Activated naive CD8-positive, alpha-beta T cell (primary cell): Measurements from ENCODE around the gene EDAR.

Source experiments
- H3K27ac Mint-ChIP-seq: one replicate; pipeline ENCODE4 v1.8.0; 2021; ENCODE audit warnings: mixed read lengths
- H3K27me3 Mint-ChIP-seq: one replicate; pipeline ENCODE4 v1.8.0; 2021; ENCODE audit warnings: mixed read lengths
- H3K36me3 Mint-ChIP-seq: one replicate; pipeline ENCODE4 v1.8.0; 2021; ENCODE audit warnings: mixed read lengths
- H3K4me1 Mint-ChIP-seq: one replicate; pipeline ENCODE4 v1.8.0; 2021; ENCODE audit warnings: low read depth, mixed read lengths
- H3K4me3 Mint-ChIP-seq: one replicate; pipeline ENCODE4 v1.8.0; 2021; ENCODE audit warnings: mild to moderate bottlenecking, mixed read lengths
- H3K9me3 Mint-ChIP-seq: one replicate; pipeline ENCODE4 v1.8.0; 2021; ENCODE audit warnings: low read depth, mixed read lengths

EDAR gene

DNA sequence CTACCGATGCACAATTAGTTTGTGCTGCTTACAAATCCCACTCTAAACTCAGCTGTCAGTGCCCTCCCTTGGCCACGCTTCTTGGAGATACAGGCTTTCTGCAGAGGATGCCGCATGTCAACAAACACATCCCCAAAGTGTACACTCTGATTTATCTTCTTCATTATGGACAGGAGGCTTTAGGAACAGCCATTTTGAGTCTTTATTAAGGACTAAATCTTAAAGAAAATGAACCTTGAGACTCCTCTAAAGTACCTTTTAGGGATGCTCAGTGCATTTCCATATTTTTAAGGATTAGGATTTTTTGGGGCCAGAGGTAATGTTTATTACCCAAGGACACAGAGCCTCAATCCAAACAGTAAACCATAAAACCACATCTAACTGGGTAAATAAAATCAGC, 6.0 kb downstream of the EDAR start:
- H3K36me3 Mint-ChIP-seq: no peaks in the 10 kb centered on the region
- H3K9me3 Mint-ChIP-seq: no peaks in the 10 kb centered on the region
- H3K27me3 Mint-ChIP-seq: no peaks in the 10 kb centered on the region
- H3K27ac Mint-ChIP-seq: no peak overlapping the region
- H3K4me1 Mint-ChIP-seq: peaks cover 64% of the 10 kb centered on the region
- H3K4me3 Mint-ChIP-seq: peak overlapping the region; percentile 30

GRCh38 chr2:108982259-108982679, 6.8 kb downstream of the EDAR start:
- H3K36me3 Mint-ChIP-seq: no peaks in the 10 kb centered on the region
- peaks cover 58% of the 10 kb centered on the region for H3K4me1 Mint-ChIP-seq
- no peak overlapping the region for H3K4me3 Mint-ChIP-seq
- no peaks in the 10 kb centered on the region for H3K27me3 Mint-ChIP-seq
- no peak overlapping the region for H3K27ac Mint-ChIP-seq
- no peaks in the 10 kb centered on the region for H3K9me3 Mint-ChIP-seq

DNA sequence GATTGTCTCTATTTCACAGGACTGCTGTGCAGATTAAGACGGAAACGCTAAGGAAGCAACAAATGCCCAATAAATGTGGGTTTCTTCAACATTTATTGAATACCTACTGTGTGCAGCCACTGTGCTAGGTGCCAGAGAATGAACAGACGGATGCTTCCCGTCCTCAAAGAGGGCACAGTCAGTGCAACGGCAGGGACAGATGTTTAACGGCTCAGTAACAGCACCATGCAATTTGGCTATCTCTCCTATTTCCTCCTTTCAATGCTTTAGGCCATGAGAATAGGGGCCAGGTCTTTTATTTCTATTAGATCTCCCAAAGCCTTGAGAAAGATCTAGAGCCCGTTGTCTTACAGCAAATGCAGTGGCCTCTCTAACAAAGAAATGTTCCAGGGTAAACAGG, 7.2 kb downstream of the EDAR start:
- H3K4me1 Mint-ChIP-seq: peaks cover 54% of the 10 kb centered on the region

DNA sequence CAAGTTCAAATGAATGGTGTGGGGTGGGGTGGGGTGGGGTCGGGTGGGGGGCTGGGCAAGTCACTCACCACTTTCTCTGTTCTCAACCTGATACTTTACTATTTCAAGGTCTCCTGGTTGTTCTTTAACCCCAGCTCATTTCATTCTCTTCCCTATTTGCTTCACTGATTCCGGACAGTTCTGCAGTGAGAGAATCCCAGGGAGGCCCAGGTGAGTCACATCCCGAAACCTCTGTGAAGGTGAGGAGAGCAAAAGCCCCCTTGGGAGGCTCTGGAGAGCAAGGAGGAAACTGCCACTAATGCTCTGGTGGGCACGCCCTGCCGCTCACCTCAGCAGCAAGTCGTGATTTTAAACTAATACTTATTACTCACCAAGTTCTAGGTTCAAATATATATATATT, 8.9 kb downstream of the EDAR start:
- H3K36me3 Mint-ChIP-seq: no peaks in the 10 kb centered on the region
- no peaks in the 10 kb centered on the region for H3K9me3 Mint-ChIP-seq
- no peaks in the 10 kb centered on the region for H3K27me3 Mint-ChIP-seq
- H3K4me1 Mint-ChIP-seq: peaks cover 45% of the 10 kb centered on the region
- no peak overlapping the region for H3K4me3 Mint-ChIP-seq
- no peak overlapping the region for H3K27ac Mint-ChIP-seq

More for the DNA sequence above, 7.2 kb downstream of the EDAR start:
- no peaks in the 10 kb centered on the region for H3K9me3 Mint-ChIP-seq
- no peak overlapping the region for H3K27ac Mint-ChIP-seq
- H3K27me3 Mint-ChIP-seq: no peaks in the 10 kb centered on the region
- H3K36me3 Mint-ChIP-seq: no peaks in the 10 kb centered on the region
- no peak overlapping the region for H3K4me3 Mint-ChIP-seq

GRCh38 chr2:108979461-108979860, 9.6 kb downstream of the EDAR start:
- no peak overlapping the region for H3K27ac Mint-ChIP-seq
- H3K4me1 Mint-ChIP-seq: peaks cover 48% of the 10 kb centered on the region
- H3K4me3 Mint-ChIP-seq: no peak overlapping the region

DNA sequence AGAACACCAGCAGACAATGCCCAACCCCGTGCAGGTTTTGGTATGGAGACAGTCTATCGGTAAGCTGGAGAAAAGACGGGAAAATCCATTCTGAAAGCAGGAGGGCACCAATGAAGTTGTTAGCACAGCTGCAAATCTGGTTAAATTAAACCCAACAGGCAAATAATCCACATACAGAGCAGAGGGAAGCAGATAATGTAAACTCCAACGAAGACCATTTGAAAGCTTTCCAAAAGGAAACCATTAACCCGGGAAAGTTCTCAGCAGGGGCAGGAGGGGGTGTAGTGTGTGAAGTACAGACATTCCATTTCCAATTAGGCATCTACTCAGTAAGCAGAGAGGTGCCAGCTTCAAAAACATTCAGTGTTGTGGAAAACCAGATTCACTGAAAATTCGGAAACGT, 10.3 kb downstream of the EDAR start:
- no peak overlapping the region for H3K4me3 Mint-ChIP-seq
- H3K4me1 Mint-ChIP-seq: peaks cover 48% of the 10 kb centered on the region
- H3K27ac Mint-ChIP-seq: no peak overlapping the region
- no peaks in the 10 kb centered on the region for H3K36me3 Mint-ChIP-seq
- H3K27me3 Mint-ChIP-seq: no peaks in the 10 kb centered on the region
- H3K9me3 Mint-ChIP-seq: no peaks in the 10 kb centered on the region

More at GRCh38 chr2:108979461-108979860, 9.6 kb downstream of the EDAR start:
- H3K36me3 Mint-ChIP-seq: no peaks in the 10 kb centered on the region
- H3K9me3 Mint-ChIP-seq: no peaks in the 10 kb centered on the region
- H3K27me3 Mint-ChIP-seq: no peaks in the 10 kb centered on the region

DNA sequence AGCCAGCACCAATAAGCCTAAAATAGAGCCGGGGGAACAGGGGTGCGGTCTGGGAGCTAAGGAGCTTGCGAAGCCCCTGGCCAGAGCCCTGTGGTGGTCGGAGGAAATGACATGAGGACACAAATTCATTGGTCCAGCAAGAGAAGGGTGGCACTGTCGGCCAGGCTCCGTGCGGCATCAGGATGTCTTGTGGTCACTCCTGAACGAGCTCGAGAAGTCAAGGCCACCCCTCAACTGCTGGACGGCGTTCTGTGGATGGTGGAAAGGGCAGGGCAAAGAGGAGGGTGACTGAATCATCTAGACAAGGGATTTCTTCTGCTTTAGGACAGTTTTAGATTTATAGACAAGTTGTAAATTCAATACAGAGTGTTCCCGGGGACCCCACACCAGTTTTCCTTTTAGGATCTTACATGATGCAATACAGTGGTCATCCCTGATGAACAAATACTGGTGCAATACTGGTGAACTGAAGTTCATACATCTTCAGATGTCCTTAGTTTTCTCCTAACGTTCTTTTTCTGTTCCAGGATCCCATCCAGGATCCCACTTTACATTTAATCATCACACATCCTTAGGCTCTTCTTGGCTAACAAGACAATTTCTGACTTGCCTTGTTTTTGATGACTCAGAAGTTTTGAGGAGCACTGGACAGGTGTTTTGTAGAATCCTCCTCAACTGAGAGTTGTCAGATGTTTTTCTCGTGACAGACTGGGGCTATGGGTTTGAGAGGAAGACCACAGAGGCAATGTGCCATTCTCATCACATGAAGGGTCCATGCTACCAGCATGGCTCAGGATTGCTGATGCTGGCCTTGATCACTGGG, 13.2 kb downstream of the EDAR start:
- Mint-ChIP-seq H3K36me3 (no peaks in the 10 kb centered on the region), H3K4me1 (peaks cover 36% of the 10 kb centered on the region), H3K9me3 (no peaks in the 10 kb centered on the region), H3K27ac (no peak overlapping the region), H3K27me3 (no peaks in the 10 kb centered on the region), H3K4me3 (no peak overlapping the region)

GRCh38 chr2:108974674-108975073, 14.3 kb downstream of the EDAR start:
- no peaks in the 10 kb centered on the region for H3K36me3 Mint-ChIP-seq
- H3K27me3 Mint-ChIP-seq: no peaks in the 10 kb centered on the region
- no peak overlapping the region for H3K4me3 Mint-ChIP-seq
- peaks cover 42% of the 10 kb centered on the region for H3K4me1 Mint-ChIP-seq
- H3K27ac Mint-ChIP-seq: no peak overlapping the region
- no peaks in the 10 kb centered on the region for H3K9me3 Mint-ChIP-seq

DNA sequence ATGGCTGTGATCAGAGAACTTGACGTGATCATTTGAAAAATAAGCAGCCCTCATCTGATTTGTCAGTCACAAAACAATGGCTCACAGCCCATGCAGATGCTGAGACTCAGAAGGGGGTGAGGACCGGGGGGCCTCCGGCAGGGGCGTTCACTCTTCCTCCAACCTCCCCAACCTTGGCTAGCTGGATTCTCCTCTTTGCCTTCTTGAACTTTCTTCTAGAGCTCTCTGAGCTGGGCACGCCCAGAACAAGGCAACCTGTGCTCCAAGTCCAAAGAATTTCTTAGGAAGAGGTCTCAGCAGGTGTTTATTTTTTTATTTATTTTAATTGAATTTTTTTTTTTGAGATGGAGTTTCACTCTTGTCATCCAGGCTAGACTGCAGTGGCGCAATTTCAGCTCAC, 16.4 kb downstream of the EDAR start:
- no peaks in the 10 kb centered on the region for H3K36me3 Mint-ChIP-seq
- H3K9me3 Mint-ChIP-seq: no peaks in the 10 kb centered on the region
- no peaks in the 10 kb centered on the region for H3K27me3 Mint-ChIP-seq
- H3K27ac Mint-ChIP-seq: no peak overlapping the region
- H3K4me3 Mint-ChIP-seq: no peak overlapping the region
- H3K4me1 Mint-ChIP-seq: peaks cover 57% of the 10 kb centered on the region

DNA sequence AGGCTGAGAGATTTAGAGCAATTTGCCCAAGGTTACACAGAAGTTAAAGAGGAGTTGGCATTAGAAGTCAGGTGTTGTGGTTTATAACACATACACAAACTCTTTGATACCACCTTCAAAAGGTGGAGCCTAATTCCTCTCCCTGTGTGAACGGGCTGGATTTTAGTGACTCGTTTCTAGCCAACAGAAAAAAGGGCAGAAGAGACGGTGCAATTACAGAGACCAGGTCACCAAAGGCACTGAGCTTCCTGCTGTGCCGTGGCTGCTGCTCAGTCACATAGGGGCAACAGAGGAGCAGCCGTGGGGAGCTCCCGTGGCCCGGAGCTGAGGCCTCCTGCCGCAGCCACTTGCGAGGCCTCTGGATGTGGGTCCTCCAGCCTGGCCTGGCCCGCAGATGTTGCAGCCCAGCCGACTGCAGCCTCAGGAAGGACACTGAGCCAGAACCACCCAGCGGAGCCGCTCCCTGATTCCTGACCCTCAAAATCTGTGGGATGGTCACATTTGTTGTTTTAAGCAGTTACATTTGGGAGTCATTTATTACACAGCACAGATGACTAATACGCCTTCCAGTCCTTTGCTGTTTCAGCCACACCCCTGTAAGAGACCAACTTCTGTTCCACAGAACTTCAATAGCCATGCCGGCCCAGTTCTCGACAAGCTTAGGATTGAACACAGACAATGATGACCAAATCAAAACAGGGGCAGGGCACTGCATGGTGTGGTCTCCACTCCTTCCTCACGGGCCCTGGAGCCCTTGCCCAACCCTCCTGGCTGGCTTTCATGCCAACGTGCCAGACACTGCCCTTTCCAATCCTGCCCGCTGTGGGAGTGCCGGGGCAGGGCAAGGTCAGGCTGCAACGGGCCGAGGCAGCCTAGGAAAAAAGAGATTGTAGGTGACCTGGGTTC, 17.1 kb downstream of the EDAR start:
- H3K27ac Mint-ChIP-seq: no peak overlapping the region
- H3K4me3 Mint-ChIP-seq: no peak overlapping the region
- no peaks in the 10 kb centered on the region for H3K36me3 Mint-ChIP-seq
- H3K9me3 Mint-ChIP-seq: no peaks in the 10 kb centered on the region
- no peaks in the 10 kb centered on the region for H3K27me3 Mint-ChIP-seq
- H3K4me1 Mint-ChIP-seq: peaks cover 64% of the 10 kb centered on the region

DNA sequence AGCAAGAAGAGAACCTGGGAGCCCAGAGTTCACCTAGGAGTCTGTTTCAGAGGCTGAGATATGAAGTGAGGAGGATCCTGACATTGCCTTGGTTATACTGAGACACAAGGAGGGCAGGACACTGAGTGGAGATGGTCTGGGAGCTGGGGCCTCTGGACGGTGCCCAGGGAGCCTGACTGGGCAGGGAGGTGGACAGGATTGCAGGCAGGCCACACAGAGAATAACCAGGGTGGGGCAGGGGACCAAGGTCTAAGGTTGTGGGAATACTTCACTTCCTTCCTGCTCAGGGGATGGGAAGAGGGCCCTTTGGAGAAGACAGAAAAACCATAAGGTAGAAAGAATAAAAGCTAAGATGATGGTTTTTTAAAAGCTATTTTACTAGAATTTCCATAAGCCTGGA, 18.7 kb downstream of the EDAR start:
- Mint-ChIP-seq H3K4me1 (peaks cover 73% of the 10 kb centered on the region), H3K27ac (no peak overlapping the region), H3K4me3 (no peak overlapping the region), H3K27me3 (no peaks in the 10 kb centered on the region), H3K36me3 (no peaks in the 10 kb centered on the region), H3K9me3 (no peaks in the 10 kb centered on the region)

GRCh38 chr2:108969856-108970255, 19.2 kb downstream of the EDAR start:
- no peaks in the 10 kb centered on the region for H3K9me3 Mint-ChIP-seq
- no peak overlapping the region for H3K27ac Mint-ChIP-seq
- H3K27me3 Mint-ChIP-seq: no peaks in the 10 kb centered on the region
- no peaks in the 10 kb centered on the region for H3K36me3 Mint-ChIP-seq
- no peak overlapping the region for H3K4me3 Mint-ChIP-seq
- H3K4me1 Mint-ChIP-seq: peaks cover 77% of the 10 kb centered on the region

GRCh38 chr2:108968619-108969018, 20.4 kb downstream of the EDAR start:
- Mint-ChIP-seq H3K4me3 (no peak overlapping the region), H3K4me1 (peaks cover 83% of the 10 kb centered on the region), H3K27ac (no peak overlapping the region), H3K27me3 (no peaks in the 10 kb centered on the region), H3K9me3 (no peaks in the 10 kb centered on the region), H3K36me3 (no peaks in the 10 kb centered on the region)

- Mint-ChIP-seq H3K27ac (peak overlapping the region; percentile 13), H3K9me3 (no peaks in the 10 kb centered on the region), H3K36me3 (no peaks in the 10 kb centered on the region), H3K4me3 (peak overlapping the region; percentile 12), H3K4me1 (peaks cover 91% of the 10 kb centered on the region), H3K27me3 (no peaks in the 10 kb centered on the region)
Measured at GRCh38 chr2:108967757-108968156, 21.3 kb downstream of the EDAR start.

DNA sequence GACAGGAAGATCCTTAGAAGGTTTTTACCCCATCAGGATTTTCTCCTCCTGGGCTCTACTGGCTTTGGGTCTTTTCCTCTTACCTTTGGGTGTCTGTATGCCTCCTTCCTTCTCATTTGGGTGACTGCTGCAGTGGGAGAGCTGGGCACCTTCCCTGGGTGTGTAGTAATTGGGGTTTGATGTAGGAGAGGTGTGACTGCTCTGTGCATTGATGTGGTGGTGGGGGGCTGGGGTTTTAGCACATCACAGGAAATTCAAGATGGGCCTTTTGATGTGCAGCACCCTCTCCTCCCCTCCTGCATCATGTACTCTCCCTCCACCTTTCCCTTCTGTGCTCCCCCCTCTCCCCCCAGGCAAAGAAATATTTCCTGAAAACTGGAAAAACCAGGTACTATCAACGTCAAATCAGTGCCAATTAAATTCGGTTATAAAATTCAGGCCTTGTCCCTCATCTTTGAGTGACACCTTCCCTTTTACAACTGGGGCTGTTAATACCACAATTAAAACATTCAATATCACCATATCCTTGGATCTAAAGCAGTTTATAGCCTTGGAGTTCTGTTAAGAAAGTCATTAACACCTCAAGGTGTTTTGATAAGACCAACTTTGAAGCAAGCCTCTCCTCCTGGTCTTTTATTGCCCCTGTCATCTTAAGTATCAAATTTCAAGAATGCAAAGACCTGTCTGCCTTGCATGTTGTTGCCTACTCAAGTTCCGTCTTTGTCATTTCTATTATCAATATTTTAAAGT, 23.3 kb downstream of the EDAR start:
- peaks cover 93% of the 10 kb centered on the region for H3K4me1 Mint-ChIP-seq
- no peaks in the 10 kb centered on the region for H3K9me3 Mint-ChIP-seq
- H3K27ac Mint-ChIP-seq: peak overlapping the region; percentile 51

More for the DNA sequence above, 23.3 kb downstream of the EDAR start:
- Mint-ChIP-seq H3K27me3 (no peaks in the 10 kb centered on the region), H3K4me3 (peak overlapping the region; percentile 64), H3K36me3 (no peaks in the 10 kb centered on the region)
